ENCODE results near the gene SNRPD1.
"Not testable (repeated sequence)": the region's sequence is repeated elsewhere in the genome, so short reads cannot be mapped to it uniquely, and the experiment has no call there.

The SNRPD1 gene

GRCh38 chr18:21636769-21637168 is 24.7 kb downstream of the SNRPD1 start:
- DNase-seq (ENCODE audit: low read depth in 2 of 2): no peak

- no peak for DNase-seq (ENCODE audit: low read depth in 2 of 2)
Measured at GRCh38 chr18:21638822-21639221, 26.7 kb downstream of the SNRPD1 start.

DNA sequence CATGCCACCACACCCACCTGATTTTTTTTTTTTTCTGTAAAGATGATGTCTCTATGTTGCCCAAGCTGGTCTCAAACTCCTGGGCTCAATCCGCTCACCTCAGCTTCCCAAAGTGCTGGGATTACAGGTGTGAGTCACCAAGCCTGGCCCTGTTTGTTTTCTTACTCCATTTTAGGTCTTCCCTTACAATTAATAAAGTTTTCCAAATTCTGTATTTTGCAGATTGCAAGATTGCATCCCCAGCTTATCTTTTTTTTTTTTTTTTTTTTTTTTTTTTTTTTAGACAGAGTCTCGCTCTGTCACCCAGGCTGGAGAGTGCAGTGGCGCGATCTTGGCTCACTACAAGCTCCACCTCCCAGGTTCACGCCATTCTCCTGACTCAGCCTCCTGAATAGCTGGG is 28.3 kb downstream of the SNRPD1 start:
- DNase-seq (ENCODE audit: low read depth in 2 of 2): not testable (repeated sequence)

- DNase-seq (ENCODE audit: low read depth in 2 of 2): no peak
Measured at GRCh38 chr18:21650311-21650710, 38.2 kb downstream of the SNRPD1 start.

- no peak for DNase-seq (ENCODE audit: low read depth in 2 of 2)
Measured at GRCh38 chr18:21652073-21652472, 40.0 kb downstream of the SNRPD1 start.

- no peak for DNase-seq (ENCODE audit: low read depth in 2 of 2)
Measured at GRCh38 chr18:21653361-21653760, 41.2 kb downstream of the SNRPD1 start.

DNA sequence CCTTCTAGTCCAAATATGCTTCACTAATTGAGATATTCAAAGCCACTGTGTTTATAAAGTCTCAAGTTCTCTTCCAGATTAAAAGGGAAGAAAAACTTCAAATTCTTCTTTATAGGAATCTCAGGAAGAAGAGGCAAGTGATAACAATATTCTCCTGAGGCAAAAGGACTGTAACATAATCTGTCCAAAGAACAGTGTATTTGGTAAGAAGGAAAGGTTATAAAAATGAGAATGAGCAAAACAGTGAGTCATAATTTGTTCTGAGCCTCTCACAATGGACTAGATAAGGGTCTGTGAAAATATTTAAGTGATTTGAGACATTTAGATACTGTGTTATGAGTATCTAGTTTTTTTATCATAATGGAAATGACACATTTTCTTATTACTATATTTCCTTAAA is 44.3 kb downstream of the SNRPD1 start:
- DNase-seq (ENCODE audit: low read depth in 2 of 2): no peak

- DNase-seq (ENCODE audit: low read depth in 2 of 2): no peak
Measured at GRCh38 chr18:21660078-21660477, 48.0 kb downstream of the SNRPD1 start.

DNA sequence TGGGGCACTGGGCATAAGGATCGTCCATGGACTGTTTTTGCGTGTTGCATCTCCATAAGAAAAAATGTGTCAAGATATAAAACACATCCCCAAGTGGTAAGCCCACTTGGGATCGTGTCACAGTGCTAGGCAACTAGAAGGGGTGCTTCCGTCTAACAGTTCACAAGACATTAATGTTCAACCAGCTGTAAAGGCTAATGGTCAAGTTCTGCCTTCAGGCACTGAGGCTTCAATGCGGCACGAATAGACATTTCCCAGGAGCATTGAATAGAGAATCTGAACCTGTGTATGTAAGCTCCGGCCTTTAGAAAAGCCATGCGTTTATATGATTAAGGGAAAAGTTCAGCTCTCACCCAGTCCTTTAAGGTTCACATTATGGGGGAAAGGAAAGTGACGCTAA is 50.5 kb downstream of the SNRPD1 start:
- no peak for DNase-seq (ENCODE audit: low read depth in 2 of 2)

- no peak for DNase-seq (ENCODE audit: low read depth in 2 of 2)
Measured at GRCh38 chr18:21663578-21663977, 51.5 kb downstream of the SNRPD1 start.

GRCh38 chr18:21664069-21664468 is 52.0 kb downstream of the SNRPD1 start:
- DNase-seq (ENCODE audit: low read depth in 2 of 2): no peak

- no peak for DNase-seq (ENCODE audit: low read depth in 2 of 2)
Measured at GRCh38 chr18:21669736-21670285, 57.7 kb downstream of the SNRPD1 start.

GRCh38 chr18:21672521-21673267 is 60.6 kb downstream of the SNRPD1 start:
- DNase-seq (ENCODE audit: low read depth in 2 of 2): no peak

- DNase-seq (ENCODE audit: low read depth in 2 of 2): not testable (repeated sequence)
Measured at GRCh38 chr18:21675354-21675753, 63.2 kb downstream of the SNRPD1 start.

GRCh38 chr18:21678859-21679258 is 66.7 kb downstream of the SNRPD1 start:
- DNase-seq (ENCODE audit: low read depth in 2 of 2): no peak

- no peak for DNase-seq (ENCODE audit: low read depth in 2 of 2)
Measured at GRCh38 chr18:21680161-21680560, 68.0 kb downstream of the SNRPD1 start.

GRCh38 chr18:21682371-21683051 is 70.4 kb downstream of the SNRPD1 start:
- no peak for DNase-seq (ENCODE audit: low read depth in 2 of 2)

All from stimulated activated CD8-positive, alpha-beta memory T cell treated with anti-CD3 and anti-CD28 coated beads, Interleukin-15, amount 100 ng/mL, for 4 hours (primary cell).